Vagina (tissue), 2 donors: Measurements from ENCODE around the gene PRR29.

Source experiments
- CTCF ChIP-seq, 3 experiments: fragments of 450-650 bp in 2 of 3; fragments of 200-600 bp in 1 of 3; sonication (generic) in 1 of 3; IDR thresholded peaks; one replicate each; pipeline ENCODE4 v1.5.1; 2017 to 2019; ENCODE audit warnings: antibody characterized with exemption in 3 of 3, mild to moderate bottlenecking in 2 of 3, moderate library complexity in 2 of 3
- POLR2A ChIP-seq, 2 donors: fragments of 450-650 bp; IDR thresholded peaks; one replicate each; pipeline ENCODE4 v1.6.1; 2017; ENCODE audit warnings: antibody characterized with exemption in 2 of 2, mild to moderate bottlenecking in 2 of 2, moderate library complexity in 2 of 2
- POLR2AphosphoS5 ChIP-seq, 2 donors: sonication (generic); formaldehyde crosslinking; IDR thresholded peaks; one replicate each; pipeline ENCODE4 v1.9.0; 2017; ENCODE audit warnings: antibody characterized with exemption in 2 of 2, mild to moderate bottlenecking in 2 of 2, low read depth in 1 of 2; ENCODE audit not compliant: insufficient read depth in 1 of 2

- TF ChIP-seq CTCF (IDR thresholded peaks at IDR 0.05): no peak
- TF ChIP-seq POLR2A (IDR thresholded peaks at IDR 0.05): no peak
- no peak for TF ChIP-seq POLR2AphosphoS5 (IDR thresholded peaks at IDR 0.05; ENCODE audit: insufficient read depth in 1 of 2, low read depth in 1 of 2)
These were observed 11.6 kb downstream of the PRR29 start for GRCh38 chr17:64009571-64010402.
